HEK293T (cell line): ENCODE measurements around the gene LAMA3.

ENCODE experiments used
- BHLHE40 ChIP-seq: fragments of 450-650 bp; IDR thresholded peaks from 2 replicates; pipeline ENCODE4 v1.6.1; 2016; ENCODE audit warnings: mild to moderate bottlenecking, moderate library complexity, borderline replicate concordance
- ELF4 ChIP-seq: fragments of 450-650 bp; IDR thresholded peaks from 2 replicates; pipeline ENCODE4 v1.6.1; 2017; ENCODE audit warnings: antibody characterized with exemption
- FOXK2 ChIP-seq: fragments of 450-650 bp; IDR thresholded peaks from 2 replicates; pipeline ENCODE4 v1.6.1; 2016; ENCODE audit warnings: mild to moderate bottlenecking
- FOXM1 ChIP-seq: fragments of 450-650 bp; IDR thresholded peaks from 2 replicates; pipeline ENCODE4 v1.6.1; 2017; ENCODE audit warnings: mild to moderate bottlenecking, borderline replicate concordance
- L3MBTL2 ChIP-seq: fragments of 450-650 bp; conservative IDR thresholded peaks from 2 replicates; pipeline ENCODE4 v1.6.1; 2016; ENCODE audit warnings: mild to moderate bottlenecking
- NFRKB ChIP-seq: fragments of 450-650 bp; IDR thresholded peaks from 2 replicates; pipeline ENCODE4 v1.6.1; 2016; ENCODE audit warnings: mild to moderate bottlenecking, moderate library complexity
- PKNOX1 ChIP-seq: fragments of 450-650 bp; IDR thresholded peaks from 2 replicates; pipeline ENCODE4 v1.6.1; 2016
- SP1 ChIP-seq: fragments of 450-650 bp; IDR thresholded peaks from 2 replicates; pipeline ENCODE4 v1.6.1; 2017
- SUZ12 ChIP-seq: fragments of 450-650 bp; IDR thresholded peaks from 2 replicates; pipeline ENCODE4 v1.6.1; 2016; ENCODE audit warnings: mild to moderate bottlenecking
- TARDBP ChIP-seq: fragments of 450-650 bp; IDR thresholded peaks from 2 replicates; pipeline ENCODE4 v1.6.1; 2016
- ZNF384 ChIP-seq: fragments of 450-650 bp; IDR thresholded peaks from 2 replicates; pipeline ENCODE4 v1.6.1; 2016

DNA sequence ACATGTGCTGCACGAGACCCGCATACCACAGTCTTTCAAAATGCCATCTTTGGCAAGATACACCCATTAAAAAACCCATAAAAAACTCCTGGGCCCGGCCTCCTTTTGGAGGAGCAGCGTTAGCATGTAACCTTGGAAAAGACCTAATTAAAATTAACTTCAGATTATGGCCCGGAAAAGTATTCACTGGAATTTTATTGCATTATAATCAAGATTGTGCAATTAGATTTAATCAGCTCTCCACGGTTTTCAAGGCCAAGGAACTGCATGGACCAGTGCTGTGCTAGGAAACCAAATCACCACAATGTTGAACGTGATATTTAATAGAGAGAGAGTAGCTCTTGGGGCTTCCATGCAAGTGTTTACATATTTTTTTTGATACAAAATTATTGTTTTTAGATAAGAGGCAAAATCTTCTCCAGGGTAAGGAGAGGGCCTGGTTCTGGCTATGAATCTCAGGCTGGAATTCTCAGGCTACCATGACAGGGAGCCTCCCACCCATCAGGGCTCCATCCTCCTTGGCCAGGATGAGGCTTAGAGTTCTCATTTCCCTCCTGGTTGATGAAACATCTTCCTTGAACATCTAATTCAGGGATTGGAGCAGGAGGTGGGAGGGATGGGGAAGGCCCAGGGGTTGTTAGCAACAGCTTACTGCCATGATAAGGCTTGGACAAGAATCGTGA, 243.3 kb downstream of the LAMA3 start:
- TF ChIP-seq FOXM1: no peak
- TF ChIP-seq BHLHE40: no peak
- TF ChIP-seq ELF4: no peak
- TF ChIP-seq NFRKB: no peak
- TF ChIP-seq SUZ12: no peak
- TF ChIP-seq TARDBP: no peak
- TF ChIP-seq SP1: no peak
- TF ChIP-seq L3MBTL2: no peak
- TF ChIP-seq FOXK2: no peak
- no peak for TF ChIP-seq ZNF384
- TF ChIP-seq PKNOX1: no peak
